Sigmoid colon (tissue), 4 donors: Measurements from ENCODE around the gene CISD3.

Experiments
- CTCF ChIP-seq, 4 experiments: fragments of 450-650 bp in 3 of 4; fragments of 200-600 bp in 1 of 4; IDR thresholded peaks; one replicate each; pipeline ENCODE4 v1.5.1; 2016 to 2019; ENCODE audit warnings: antibody characterized with exemption in 4 of 4, mild to moderate bottlenecking in 3 of 4, moderate library complexity in 2 of 4
- POLR2A ChIP-seq, 2 donors: fragments of 450-650 bp; IDR thresholded peaks; one replicate each; pipeline ENCODE4 v1.6.1; 2016; ENCODE audit warnings: antibody characterized with exemption in 2 of 2, mild to moderate bottlenecking in 2 of 2, moderate library complexity in 2 of 2
- POLR2AphosphoS5 ChIP-seq, 4 donors: sonication (generic); formaldehyde crosslinking; IDR thresholded peaks; one replicate each; pipeline ENCODE4 v1.6.1; 2017; ENCODE audit warnings: antibody characterized with exemption in 4 of 4

- TF ChIP-seq CTCF (IDR thresholded peaks at IDR 0.05) (no peak), POLR2AphosphoS5 (IDR thresholded peaks at IDR 0.05) (peak in 1 of 4 donors; percentile 7), POLR2A (IDR thresholded peaks at IDR 0.05) (no peak)
Measured at GRCh38 chr17:38715216-38715943, 14.8 kb upstream of the CISD3 start.
